Transverse colon (tissue), 4 donors: ENCODE measurements around the gene ALKBH4.

Experiments used
- CTCF ChIP-seq, 5 experiments: fragments of 200-600 bp in 3 of 5; fragments of 450-650 bp in 2 of 5; sonication (generic) in 3 of 5; IDR thresholded peaks; 1 replicate in 2 of 5; 2 replicates in 3 of 5; pipeline ENCODE4 v1.5.1; 2016 to 2017; ENCODE audit warnings: antibody characterized with exemption in 5 of 5, inconsistent platforms in 3 of 5, mild to moderate bottlenecking in 2 of 5, moderate library complexity in 1 of 5
- EP300 ChIP-seq: sonication (generic); formaldehyde crosslinking; IDR thresholded peaks from one replicate; pipeline ENCODE4 v1.6.1; 2017; ENCODE audit warnings: antibody characterized with exemption, low read depth
- POLR2A ChIP-seq: fragments of 450-650 bp; IDR thresholded peaks from one replicate; pipeline ENCODE4 v1.6.1; 2016; ENCODE audit warnings: antibody characterized with exemption, mild to moderate bottlenecking, moderate library complexity
- POLR2AphosphoS5 ChIP-seq, 3 donors: sonication (generic); formaldehyde crosslinking; IDR thresholded peaks; one replicate each; pipeline ENCODE4 v1.6.1; 2016; ENCODE audit warnings: antibody characterized with exemption in 3 of 3

GRCh38 chr7:102460467-102460866, 4.2 kb downstream of the ALKBH4 start:
- TF ChIP-seq CTCF (IDR thresholded peaks at IDR 0.05) (no peak), EP300 (no peak), POLR2AphosphoS5 (IDR thresholded peaks at IDR 0.05) (no peak), POLR2A (no peak)
